Glutamatergic neuron (in vitro differentiated cells): ENCODE results near the gene TBC1D22A. TPM values are rescaled to one million over a fixed set of nuclear protein-coding genes. Genes with fewer than 3 reads are reported as not detected.

Experiments used
- DNase-seq: peaks from one replicate; pipeline ENCODE4 v3.0.0; 2022
- H3K27ac Mint-ChIP-seq: one replicate; pipeline ENCODE4 v1.8.0; 2020; ENCODE audit warnings: mild to moderate bottlenecking, mixed read lengths, inconsistent platforms; ENCODE audit not compliant: unreplicated experiment
- H3K27me3 Mint-ChIP-seq: one replicate; pipeline ENCODE4 v1.8.0; 2020; ENCODE audit warnings: mild to moderate bottlenecking, moderate library complexity, mixed read lengths, inconsistent platforms; ENCODE audit not compliant: unreplicated experiment
- H3K36me3 Mint-ChIP-seq: one replicate; pipeline ENCODE4 v1.8.0; 2020; ENCODE audit warnings: mild to moderate bottlenecking, mixed read lengths, inconsistent platforms; ENCODE audit not compliant: unreplicated experiment
- H3K4me1 Mint-ChIP-seq: one replicate; pipeline ENCODE4 v1.8.0; 2020; ENCODE audit warnings: mild to moderate bottlenecking, low read depth, mixed read lengths, inconsistent platforms; ENCODE audit not compliant: unreplicated experiment
- H3K4me3 Mint-ChIP-seq: one replicate; pipeline ENCODE4 v1.8.0; 2020; ENCODE audit warnings: mild to moderate bottlenecking, mixed read lengths, inconsistent platforms; ENCODE audit not compliant: unreplicated experiment
- H3K9me3 Mint-ChIP-seq: one replicate; pipeline ENCODE4 v1.8.0; 2020; ENCODE audit warnings: mild to moderate bottlenecking, moderate library complexity, mixed read lengths, inconsistent platforms; ENCODE audit not compliant: unreplicated experiment
- CTCF ChIP-seq: fragments of 200-600 bp; sonication (generic); IDR thresholded peaks from one replicate; pipeline ENCODE4 v1.5.0; 2021; ENCODE audit not compliant: partially characterized antibody, unreplicated experiment
- total RNA-seq: library from RNA; stranded (reverse); fragmentation: NEBNext Ultra II Directional; extraction: Animal tissue kit (Norgen Biotek cat#: 25700); gene quantifications from one replicate; pipeline ENCODE4 v1.2.1, GENCODE V29; 2021; ENCODE audit not compliant: unreplicated experiment

Gene TBC1D22A
- total RNA-seq, 1 donor from 2014 or later, result 23.0 TPM

- H3K4me1 Mint-ChIP-seq, result peaks cover 3% of the 10 kb centered on the region
- H3K36me3 Mint-ChIP-seq, result no peaks in the 10 kb centered on the region
- H3K4me3 Mint-ChIP-seq, result no peak overlapping the region
- H3K27me3 Mint-ChIP-seq, result peaks cover 10% of the 10 kb centered on the region
- no peak for DNase-seq
- no peak for TF ChIP-seq CTCF
- H3K27ac Mint-ChIP-seq, result no peak overlapping the region
- peaks cover 12% of the 10 kb centered on the region for H3K9me3 Mint-ChIP-seq
Observed at GRCh38 chr22:47152938-47153337, 390.5 kb downstream of the TBC1D22A start.

- H3K27me3 Mint-ChIP-seq, result peaks cover 8% of the 10 kb centered on the region
- no peaks in the 10 kb centered on the region for H3K4me1 Mint-ChIP-seq
- H3K36me3 Mint-ChIP-seq, result no peaks in the 10 kb centered on the region
- no peak overlapping the region for H3K4me3 Mint-ChIP-seq
- no peak overlapping the region for H3K27ac Mint-ChIP-seq
- no peak for TF ChIP-seq CTCF
- no peak for DNase-seq
- H3K9me3 Mint-ChIP-seq, result peaks cover 9% of the 10 kb centered on the region
Observed at GRCh38 chr22:47153854-47154525, 391.5 kb downstream of the TBC1D22A start.

GRCh38 chr22:47154621-47155081, 392.2 kb downstream of the TBC1D22A start:
- peaks cover 9% of the 10 kb centered on the region for H3K9me3 Mint-ChIP-seq
- no peaks in the 10 kb centered on the region for H3K36me3 Mint-ChIP-seq
- DNase-seq, result no peak
- peaks cover 8% of the 10 kb centered on the region for H3K27me3 Mint-ChIP-seq
- H3K27ac Mint-ChIP-seq, result no peak overlapping the region
- TF ChIP-seq CTCF, result no peak
- H3K4me1 Mint-ChIP-seq, result no peaks in the 10 kb centered on the region
- H3K4me3 Mint-ChIP-seq, result no peak overlapping the region

GRCh38 chr22:47155131-47155885, 392.9 kb downstream of the TBC1D22A start:
- DNase-seq, result no peak
- Mint-ChIP-seq H3K27ac (no peak overlapping the region), H3K4me3 (no peak overlapping the region), H3K9me3 (peaks cover 9% of the 10 kb centered on the region), H3K27me3 (peaks cover 8% of the 10 kb centered on the region), H3K4me1 (no peaks in the 10 kb centered on the region), H3K36me3 (no peaks in the 10 kb centered on the region)
- TF ChIP-seq CTCF, result no peak

GRCh38 chr22:47155912-47156311, 393.5 kb downstream of the TBC1D22A start:
- Mint-ChIP-seq H3K27me3 (peaks cover 8% of the 10 kb centered on the region), H3K4me1 (no peaks in the 10 kb centered on the region), H3K27ac (no peak overlapping the region), H3K4me3 (no peak overlapping the region), H3K36me3 (no peaks in the 10 kb centered on the region), H3K9me3 (peaks cover 7% of the 10 kb centered on the region)
- no peak for DNase-seq
- no peak for TF ChIP-seq CTCF
